HG02981 (cell line): ENCODE results near the gene SPAG5.

Experiments
- ATAC-seq: cut with Tn5 transposase; IDR thresholded peaks from one replicate; pipeline ENCODE4 v1.9.1; 2021; ENCODE audit warnings: mild to moderate bottlenecking, moderate library complexity; ENCODE audit not compliant: unreplicated experiment

SPAG5 gene

DNA sequence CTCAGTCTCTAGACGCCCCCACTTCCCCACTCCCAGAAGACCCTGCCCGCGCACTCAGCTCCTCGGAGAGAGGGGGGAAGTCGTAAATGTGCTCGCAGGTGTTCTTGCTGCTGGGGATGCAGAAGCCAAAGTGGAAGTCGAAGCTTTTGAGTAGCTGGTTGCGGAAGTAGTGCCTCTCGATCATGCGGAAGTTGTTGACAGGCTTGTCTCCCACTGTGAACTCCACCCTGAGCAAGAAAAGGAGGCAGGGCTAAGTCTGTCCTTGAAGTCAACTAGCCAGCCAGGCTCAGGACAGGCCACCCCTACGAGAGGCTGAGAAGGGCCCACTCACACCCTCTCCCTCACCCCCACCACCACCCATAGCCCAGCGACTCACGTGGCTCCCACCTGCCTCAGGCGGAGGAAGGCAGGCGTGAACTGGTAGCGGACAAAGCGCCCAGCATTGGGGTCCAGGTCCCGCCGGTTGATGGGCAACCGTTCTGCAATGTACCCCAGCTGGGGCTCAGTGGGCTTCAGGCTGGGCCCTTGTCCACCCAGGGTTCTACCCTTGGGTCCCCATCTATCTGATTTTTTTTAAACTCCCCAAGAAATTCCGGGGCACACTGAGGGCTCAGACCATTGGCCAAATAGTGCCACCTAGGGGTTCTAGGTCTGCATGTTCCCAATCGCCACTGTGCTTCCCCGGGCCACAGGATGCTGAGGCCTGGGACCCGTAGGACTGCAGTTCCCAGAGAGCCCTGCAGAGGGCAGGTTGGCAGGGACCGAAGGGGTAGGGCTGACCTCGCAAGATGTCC lies 51.0 kb downstream of the SPAG5 start:
- ATAC-seq, result no peak

DNA sequence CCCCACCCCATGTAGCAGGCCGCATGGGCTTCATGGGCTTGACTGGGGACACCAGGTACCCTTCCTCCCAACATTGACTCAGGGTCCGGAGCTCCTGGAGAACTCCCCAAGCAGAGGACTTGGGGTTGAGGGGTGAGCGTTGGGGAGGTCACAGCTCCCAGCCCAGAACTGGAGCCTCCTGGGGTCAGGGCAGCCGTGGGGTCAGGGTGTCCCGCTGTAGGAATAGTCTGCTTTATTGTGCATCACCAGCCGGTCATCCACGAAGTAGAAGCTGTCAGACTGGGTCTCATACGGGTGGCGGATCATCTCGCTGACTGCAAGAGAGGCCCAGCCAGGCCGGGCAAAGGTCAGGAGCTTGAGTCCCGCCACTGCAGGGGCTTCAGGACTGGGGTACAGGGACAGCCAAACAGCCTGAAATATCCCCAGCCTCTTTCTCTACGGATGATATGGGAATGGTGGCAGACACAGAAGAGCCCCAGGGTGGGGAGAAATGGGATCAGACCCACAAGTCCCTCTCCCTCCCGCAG lies 51.7 kb downstream of the SPAG5 start:
- ATAC-seq, result no peak

DNA sequence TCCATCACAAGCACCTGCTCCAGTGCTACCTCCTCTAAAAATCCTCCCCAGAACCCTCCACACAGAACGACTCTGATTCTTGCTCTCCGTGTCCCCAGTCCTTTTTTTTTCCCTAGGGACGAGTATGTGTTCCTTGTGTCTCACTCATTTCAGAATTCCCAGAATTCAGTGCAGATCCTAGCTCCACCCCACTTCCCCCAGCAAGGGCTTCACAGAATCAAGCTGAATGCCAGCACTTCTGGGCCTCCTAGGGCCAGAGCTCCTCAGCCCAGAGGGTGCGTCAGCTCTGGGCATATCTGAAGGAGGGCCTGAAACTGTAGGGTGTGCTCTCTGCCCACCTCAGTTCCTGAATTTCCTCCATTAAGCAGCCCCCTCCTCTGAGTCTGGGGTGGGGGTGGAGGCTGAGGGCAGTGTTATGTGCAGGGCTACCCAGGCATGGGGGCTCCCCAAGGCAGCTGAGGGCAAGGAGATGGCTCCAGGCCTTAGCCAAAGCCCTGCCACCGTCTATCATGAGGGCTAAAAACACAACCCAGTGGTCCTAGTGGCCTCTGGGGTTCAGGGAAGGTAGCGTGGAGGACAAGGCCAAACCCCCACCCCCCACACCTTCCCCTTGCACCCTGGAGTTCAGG lies 52.9 kb downstream of the SPAG5 start:
- ATAC-seq, result no peak

DNA sequence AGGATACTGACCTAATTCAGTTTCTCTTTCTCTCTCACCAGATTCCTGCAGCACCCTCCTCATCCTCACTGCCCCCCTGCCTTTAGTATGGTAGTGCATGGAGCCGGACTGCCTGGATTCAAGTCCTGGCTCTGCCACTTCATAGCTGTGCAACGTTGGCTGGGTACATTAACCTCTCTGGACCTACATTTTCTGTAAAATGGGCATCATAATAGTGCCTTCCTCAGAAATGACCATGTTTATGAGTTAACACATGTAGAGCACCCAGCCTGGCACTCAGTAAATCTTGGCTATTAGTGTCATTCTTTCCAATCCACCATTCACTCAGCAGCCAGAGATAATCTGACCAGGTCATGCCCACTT lies 53.7 kb downstream of the SPAG5 start:
- ATAC-seq, result no peak

DNA sequence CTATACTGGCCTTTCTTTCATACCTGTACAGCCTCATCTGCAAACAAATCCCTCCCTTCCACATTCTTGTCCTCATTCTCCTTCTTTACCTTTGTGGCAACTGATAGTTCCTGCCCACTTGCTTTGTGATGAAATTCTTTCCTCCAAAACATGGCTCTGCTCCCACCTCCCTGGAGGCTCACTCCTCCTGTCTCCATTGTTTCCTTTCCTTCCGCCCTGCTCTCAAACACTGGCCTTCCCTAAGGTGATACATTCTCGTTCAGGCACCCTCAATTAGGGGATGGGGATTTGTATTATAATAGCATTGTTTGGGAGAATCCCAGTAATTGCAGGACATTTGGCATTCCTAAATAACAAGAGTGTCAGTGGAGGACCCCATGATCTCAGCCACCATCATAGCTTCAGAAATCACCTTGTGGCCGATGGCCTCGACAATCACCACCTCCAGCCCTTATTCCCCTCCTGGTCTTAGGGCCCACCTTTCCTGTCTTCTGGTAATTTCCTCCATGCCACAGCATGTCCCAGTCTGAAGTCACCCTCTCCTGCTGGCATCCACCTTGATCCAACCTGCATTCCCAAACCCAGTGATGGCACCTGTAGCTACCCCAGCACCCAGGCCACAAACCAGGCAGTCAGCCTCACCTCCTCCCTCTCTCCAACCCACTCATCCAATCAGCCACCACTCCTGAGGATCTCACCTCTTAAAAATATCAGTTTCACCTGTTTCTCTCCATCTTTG lies 54.3 kb downstream of the SPAG5 start:
- ATAC-seq, result no peak

DNA sequence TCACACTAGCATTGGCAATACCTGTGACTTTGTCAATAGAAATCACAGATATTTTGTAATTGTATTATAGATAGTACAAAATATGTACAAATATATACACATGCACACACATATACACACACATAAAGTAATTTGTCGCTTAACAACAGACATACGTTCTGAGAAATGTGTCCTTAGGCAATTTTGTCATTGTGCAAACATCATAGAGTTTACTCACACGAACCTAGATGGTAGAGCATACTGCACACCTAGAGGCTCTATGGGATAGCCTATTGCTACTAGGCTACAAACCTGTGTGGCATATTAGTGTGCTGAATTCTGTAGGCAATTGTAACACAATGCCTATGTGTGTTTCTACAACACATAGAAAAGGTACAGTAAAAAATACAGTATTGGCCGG lies 57.4 kb downstream of the SPAG5 start:
- ATAC-seq, result no peak

DNA sequence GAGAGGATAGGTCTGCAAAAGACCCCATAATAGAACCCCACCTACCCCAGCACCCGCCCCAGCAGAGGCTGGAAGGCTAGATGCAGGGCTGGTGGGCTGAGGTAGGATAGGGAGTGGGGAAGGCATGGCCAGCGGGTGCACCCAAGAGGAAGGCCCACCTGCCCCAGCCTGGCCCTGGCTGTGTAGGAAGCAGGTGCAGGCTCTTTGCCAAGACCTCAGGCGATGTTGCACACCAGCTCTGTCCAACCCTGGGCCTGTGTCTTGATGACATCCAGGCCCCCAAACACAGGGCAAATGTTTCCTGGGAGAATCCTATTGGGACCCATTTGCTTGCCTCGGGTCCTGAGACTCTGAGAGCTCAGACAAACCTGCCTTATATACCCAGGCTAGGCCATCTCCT lies 58.6 kb downstream of the SPAG5 start:
- ATAC-seq, result no peak

DNA sequence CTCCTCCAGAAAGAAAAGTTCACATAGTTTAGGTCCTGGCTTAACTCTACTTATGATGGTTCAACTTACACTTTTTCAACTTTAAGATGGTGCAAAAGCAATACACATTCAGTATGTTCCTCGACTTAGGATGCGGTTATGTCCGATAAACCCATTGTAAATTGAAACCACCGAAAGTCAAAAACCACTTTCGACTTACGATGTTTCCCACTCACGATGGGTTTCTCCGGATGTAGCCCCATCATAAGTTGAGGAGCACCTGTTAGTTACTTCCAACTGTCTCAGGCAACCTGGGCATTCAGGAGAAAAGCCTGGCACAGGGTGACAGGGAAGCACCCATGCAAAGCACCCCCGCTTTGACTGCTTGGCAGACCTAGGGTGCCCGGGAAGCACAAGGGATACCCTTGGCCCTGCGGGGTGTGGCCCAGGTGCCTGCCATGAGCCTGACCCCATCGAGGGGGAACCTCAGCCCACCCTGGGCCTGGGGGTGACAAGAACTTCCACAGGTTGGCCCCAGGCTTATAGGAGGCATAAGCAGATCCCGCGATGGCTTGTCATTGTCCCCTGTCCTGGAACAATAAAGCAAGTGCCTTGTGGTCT lies 60.4 kb downstream of the SPAG5 start:
- ATAC-seq, result no peak

DNA sequence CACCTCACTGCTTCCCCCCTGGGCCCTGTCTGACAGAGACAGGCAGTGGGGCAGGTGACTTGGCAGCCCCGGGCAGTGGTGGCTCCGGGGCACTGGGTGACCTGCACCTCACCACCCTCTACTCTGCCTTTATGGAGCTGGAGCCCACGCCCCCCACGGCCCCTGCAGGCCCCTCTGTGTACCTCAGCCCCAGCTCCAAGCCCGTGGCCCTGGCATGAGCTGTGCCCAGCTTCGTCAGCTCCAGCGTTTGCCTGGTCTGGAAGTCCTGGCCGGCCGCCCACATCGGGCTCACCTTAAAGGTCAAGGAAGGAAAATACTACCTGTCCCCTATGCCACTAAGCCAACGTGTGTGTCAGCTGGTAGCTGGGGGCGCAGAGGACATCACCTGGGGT lies 61.6 kb downstream of the SPAG5 start:
- ATAC-seq, result no peak

DNA sequence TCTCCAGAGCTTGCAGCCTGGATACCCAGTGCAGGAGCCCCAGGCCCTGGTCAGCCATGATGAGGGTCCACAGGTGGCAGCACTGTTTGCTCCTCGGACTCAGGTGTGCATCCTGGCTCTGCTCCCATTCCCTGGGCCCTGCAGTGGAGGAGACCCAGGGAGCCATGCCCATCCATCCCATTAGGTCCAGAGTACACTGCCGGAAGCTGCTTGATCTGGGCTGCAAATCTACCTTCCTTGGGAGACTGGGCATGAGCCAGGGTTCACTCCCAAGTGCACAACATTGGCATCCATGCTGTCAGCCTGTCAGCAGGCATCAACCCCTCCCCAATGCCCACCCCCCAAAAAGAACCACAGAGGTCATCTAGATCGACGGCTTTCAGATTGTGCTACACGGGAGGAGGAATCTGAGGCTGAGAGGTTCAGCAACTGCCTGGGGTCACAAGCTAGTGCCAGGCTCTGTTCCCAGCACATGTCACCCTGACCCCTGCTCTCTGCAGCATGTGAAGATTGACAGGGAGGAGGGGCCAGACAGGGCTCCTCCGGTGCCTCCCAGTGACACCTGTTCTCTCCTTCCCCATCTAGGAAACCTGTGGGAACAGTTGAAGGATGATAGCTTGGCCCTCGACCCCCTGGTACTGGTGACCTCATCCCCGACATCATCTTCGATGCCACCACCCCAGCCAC lies 62.1 kb downstream of the SPAG5 start:
- ATAC-seq, result no peak

DNA sequence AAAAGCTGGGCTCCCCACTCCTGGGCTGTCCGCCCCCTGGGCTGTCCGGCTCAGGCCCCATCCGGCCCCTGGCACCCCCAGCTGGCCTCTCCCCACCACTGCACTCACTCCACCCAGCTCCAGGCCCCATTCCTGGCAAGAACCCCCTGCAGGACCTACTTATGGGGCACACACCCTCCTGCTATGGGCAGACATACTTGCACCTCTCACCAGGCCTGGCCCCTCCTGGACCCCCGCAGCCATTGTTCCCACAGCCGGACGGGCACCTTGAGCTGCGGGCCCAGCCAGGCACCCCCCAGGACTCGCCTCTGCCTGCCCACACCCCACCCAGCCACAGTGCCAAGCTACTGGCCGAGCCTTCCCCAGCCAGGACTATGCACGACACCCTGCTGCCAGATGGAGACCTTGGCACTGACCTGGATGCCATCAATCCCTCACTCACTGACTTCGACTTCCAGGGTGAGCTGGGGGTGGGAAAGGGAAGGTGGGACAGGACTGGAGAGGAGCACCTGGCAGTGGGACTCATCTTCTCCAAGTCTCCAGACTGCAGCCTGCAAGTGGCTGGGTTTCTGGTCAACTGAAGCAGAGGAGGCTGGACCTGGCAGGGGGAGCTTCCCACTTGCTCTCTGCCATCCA lies 64.0 kb downstream of the SPAG5 start:
- no peak for ATAC-seq

DNA sequence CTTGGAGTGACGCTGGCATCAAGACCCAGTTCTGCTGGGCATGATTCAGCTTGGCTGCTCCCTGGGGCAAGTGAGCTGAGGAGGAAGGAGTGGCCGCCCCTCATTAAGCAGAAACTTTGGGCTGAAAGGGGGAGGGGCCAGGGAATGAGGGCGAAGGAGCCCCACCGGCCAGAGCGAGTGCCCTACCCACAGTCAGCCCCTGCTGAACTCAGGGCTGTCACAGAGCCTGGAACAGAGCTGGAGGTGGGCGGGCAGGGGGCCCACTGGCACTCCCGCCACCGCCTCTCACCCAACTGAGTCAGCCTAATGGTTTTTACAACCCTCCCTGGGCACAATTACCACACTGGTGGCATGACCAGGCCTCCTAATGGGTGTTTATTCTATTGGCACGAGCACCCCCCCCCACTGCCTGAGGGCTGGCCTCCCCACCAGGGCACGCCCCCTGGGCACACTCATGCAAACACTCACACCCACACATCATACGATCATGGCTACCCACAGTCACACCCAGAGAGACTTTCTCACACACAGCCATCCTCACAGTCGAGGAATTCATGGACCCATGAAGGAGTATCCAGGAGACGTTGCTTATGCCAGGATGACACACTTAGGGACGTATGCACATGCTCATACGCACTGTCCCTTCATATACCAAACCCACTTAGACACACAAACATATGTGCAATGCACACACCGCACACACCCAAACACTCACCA lies 65.6 kb downstream of the SPAG5 start:
- no peak for ATAC-seq

DNA sequence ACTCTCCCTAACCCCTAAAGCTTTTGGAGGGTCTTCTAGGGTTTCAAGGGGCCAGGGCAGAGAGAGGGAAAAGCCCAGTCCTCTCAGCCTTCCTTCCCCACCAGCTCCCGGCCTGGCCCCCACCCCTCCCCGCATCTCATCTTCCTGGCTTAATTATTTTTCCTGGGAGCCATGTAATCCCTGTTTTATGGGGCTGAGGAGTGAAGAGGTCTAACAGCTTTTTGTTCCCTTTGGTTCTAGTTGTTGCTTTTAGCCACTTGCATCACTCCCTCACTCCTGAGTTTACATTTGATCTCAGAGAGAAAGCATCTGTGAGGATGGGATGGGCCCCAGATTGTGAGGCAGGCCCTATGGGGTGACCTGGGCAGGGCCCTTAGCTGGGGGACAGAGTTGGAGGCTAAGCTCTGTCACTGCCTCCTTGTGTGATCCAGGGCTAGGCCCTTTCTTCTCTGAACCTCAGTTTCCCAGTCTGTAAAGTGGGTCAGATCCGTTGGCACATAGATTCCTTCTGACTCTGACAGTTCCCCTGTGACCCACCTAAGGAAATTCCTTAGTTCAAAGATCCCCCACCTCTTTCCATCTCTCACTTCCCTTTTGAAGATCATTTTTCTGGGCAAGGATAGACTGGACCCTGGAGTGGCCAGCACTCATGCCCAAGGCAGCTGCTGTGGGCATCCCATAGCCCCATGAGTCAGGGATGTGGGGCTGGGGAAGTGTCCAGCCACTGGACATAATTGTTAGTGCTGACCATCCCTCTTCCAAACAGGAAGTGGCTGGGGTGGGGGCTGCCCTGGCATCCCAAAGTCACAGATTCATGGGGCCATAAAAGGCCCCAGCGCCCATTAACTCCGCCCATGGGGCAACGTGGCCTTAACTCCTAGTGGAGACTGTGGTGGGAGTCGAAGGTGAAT lies 66.5 kb downstream of the SPAG5 start:
- no peak for ATAC-seq

DNA sequence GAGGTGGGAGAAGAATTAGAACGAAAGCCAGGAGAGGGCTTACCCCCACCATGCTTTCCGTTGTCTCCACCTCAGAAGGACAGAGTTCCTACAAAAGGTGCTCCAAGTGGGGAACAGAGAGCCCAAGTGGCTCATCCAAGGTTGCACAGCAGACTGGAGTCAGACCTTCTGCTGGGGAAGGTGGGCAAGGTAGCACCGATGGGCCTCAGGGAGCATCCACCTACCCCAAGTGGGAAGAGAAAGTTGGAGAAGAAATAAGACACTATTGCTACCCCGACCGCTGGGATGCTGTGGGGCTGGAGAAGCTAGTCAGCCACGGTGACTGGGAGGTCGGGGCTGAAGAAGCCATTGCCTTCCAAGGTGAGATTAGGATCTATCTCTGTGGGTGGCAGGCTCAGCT lies 67.9 kb downstream of the SPAG5 start:
- no peak for ATAC-seq

DNA sequence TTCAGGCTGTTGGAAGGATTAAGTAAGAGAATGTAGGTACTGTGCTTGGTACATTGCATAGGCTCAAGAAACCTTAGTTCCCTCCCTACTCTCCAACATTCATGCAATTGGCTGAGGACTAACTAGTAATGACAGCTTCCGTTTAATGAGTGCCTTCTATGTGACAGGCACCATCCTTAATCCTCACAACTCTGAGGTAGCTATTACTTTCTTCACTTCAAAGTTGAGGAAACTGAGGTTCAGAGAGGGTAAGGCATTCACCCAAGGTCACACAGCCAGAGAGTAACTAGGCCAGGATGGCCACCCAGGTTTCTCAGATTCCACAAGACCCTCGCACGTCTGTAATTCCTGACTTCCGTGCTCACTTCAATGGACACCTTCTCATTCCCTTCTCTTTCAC lies 68.6 kb downstream of the SPAG5 start:
- ATAC-seq, result no peak

DNA sequence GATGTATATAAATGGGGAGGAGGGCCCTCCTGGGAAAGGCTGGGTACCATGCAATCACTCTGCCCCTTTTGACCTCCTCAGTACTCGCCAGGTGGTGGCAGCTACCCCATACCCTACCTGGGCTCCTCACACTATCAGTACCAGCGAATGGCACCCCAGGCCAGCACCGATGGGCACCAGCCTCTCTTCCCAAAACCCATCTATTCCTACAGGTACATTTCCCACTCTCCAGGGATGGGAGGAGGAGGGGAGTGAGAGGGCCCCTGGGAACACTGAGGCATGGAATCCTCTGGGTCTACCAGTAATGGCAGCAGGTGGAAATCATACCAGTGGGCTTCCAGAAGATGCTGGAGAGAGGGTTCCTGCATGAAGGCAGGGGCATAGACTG lies 69.8 kb downstream of the SPAG5 start:
- no peak for ATAC-seq

DNA sequence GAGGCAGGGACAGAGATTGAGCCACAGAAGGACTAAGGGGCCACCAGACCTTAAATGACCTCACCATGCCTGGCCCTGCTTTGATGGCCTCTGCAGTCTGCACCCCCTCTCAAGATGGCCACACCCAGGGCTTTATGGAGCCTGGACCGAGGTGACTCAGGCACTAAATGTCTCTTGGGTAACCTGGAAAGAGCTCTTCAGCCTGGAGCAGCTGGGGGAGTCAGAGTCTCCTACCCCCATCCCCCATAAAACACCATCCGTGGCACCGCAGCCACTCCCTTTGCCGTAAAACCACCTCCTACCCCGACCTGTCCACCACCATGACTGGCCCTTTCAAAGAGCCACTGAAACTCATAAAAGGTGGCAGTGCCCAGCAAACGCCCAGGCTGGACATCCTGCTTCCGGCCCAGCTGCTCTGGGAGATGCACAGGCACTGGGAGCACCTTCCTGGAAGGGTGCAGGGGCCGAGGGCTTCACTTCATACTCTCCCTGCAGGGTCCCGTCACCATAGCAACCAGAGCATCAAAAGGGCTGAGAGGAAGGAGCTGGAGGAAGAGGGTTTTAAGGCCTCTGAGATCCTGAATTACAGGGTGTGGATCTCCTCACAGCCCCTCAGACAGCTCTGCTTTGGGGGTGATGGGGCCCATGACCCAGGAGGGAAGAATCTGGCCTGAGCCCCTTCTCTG lies 70.4 kb downstream of the SPAG5 start:
- ATAC-seq, result no peak

DNA sequence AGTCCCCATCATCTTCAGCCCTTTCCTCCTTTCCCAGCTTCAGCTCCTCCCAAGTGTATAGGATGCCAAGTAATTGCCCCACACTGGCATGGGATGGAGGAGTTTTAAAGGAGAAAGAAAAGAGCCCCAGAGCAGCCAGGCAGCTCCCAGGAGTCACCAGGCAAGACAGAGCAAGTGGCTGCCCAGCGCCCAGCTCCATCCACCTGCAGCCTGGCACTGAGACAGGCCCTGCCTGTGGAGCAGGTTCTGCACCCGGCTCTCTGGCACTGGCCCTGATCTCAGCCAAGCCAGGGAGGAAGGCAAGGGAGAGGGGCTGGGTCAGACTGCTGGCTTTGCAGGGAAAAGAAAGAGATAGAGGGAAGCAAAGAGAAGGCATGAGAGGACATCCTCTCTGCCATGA lies 71.0 kb downstream of the SPAG5 start:
- ATAC-seq, result no peak
